ENCODE results near the gene SDCCAG8. TPM values are rescaled to one million over a fixed set of nuclear protein-coding genes. Genes with fewer than 3 reads are reported as not detected.

SDCCAG8 gene
- total RNA-seq, 1 donor from 2014 or later: 24.5 TPM

GRCh38 chr1:243388276-243388675, 132.4 kb downstream of the SDCCAG8 start:
- Histone ChIP-seq H3K79me2 (ENCODE audit: insufficient read depth, low read length) (no peaks in the 10 kb centered on the region), H3K36me3 (ENCODE audit: insufficient read depth, low read length) (no peaks in the 10 kb centered on the region), H3K27ac (ENCODE audit: low read depth, low read length) (no peak overlapping the region), H3K9me3 (ENCODE audit: insufficient read depth, low read depth, low read length) (no peaks in the 10 kb centered on the region), H3K27me3 (ENCODE audit: insufficient read depth, low read length) (no peaks in the 10 kb centered on the region), H3K4me2 (ENCODE audit: low read length) (no peak overlapping the region), H4K20me1 (ENCODE audit: insufficient read depth, low read length) (peaks cover 4% of the 10 kb centered on the region), H3K4me1 (ENCODE audit: insufficient read depth, low read length) (no peaks in the 10 kb centered on the region), H3K9ac (ENCODE audit: low read length) (no peak overlapping the region), H2AFZ (ENCODE audit: low read depth, low read length) (no peak overlapping the region), H3K4me3 (ENCODE audit: insufficient read depth, low read depth, low read length) (no peak overlapping the region)
- no peaks in the 10 kb centered on the region for H3K9me3 Mint-ChIP-seq (ENCODE audit: unreplicated experiment)
- H3K36me3 Mint-ChIP-seq (ENCODE audit: low read depth, unreplicated experiment): peaks cover 9% of the 10 kb centered on the region
- H3K4me1 Mint-ChIP-seq (ENCODE audit: low read depth, unreplicated experiment): no peaks in the 10 kb centered on the region
- no peak for FAIRE-seq
- no peaks in the 10 kb centered on the region for H3K27me3 Mint-ChIP-seq (ENCODE audit: low read depth, unreplicated experiment)
- no peak for DNase-seq (ENCODE audit: low read depth)
- TF ChIP-seq CTCF (IDR thresholded peaks at IDR 0.05; ENCODE audit: insufficient read depth, low read depth, low read length) (no peak), EZH2 (IDR thresholded peaks at IDR 0.05; ENCODE audit: insufficient read depth, low read length) (no peak)
- H3K4me3 Mint-ChIP-seq (ENCODE audit: unreplicated experiment): no peak overlapping the region
- H3K27ac Mint-ChIP-seq (ENCODE audit: unreplicated experiment): no peak overlapping the region

GRCh38 chr1:243390162-243390791, 134.4 kb downstream of the SDCCAG8 start:
- H4K20me1 ChIP-seq (ENCODE audit: insufficient read depth, low read length): no peaks in the 10 kb centered on the region
- Mint-ChIP-seq H3K36me3 (ENCODE audit: low read depth, unreplicated experiment) (peaks cover 7% of the 10 kb centered on the region), H3K4me1 (ENCODE audit: low read depth, unreplicated experiment) (no peaks in the 10 kb centered on the region), H3K27me3 (ENCODE audit: low read depth, unreplicated experiment) (no peaks in the 10 kb centered on the region), H3K27ac (ENCODE audit: unreplicated experiment) (no peak overlapping the region), H3K4me3 (ENCODE audit: unreplicated experiment) (no peak overlapping the region), H3K9me3 (ENCODE audit: unreplicated experiment) (no peaks in the 10 kb centered on the region)
- H3K4me1 ChIP-seq (ENCODE audit: insufficient read depth, low read length): no peaks in the 10 kb centered on the region
- H2AFZ ChIP-seq (ENCODE audit: low read depth, low read length): no peak overlapping the region
- H3K36me3 ChIP-seq (ENCODE audit: insufficient read depth, low read length): no peaks in the 10 kb centered on the region
- H3K4me2 ChIP-seq (ENCODE audit: low read length): no peak overlapping the region
- H3K27ac ChIP-seq (ENCODE audit: low read depth, low read length): no peak overlapping the region
- no peaks in the 10 kb centered on the region for H3K9me3 ChIP-seq (ENCODE audit: insufficient read depth, low read depth, low read length)
- no peaks in the 10 kb centered on the region for H3K79me2 ChIP-seq (ENCODE audit: insufficient read depth, low read length)
- FAIRE-seq (no peak), DNase-seq (ENCODE audit: low read depth) (no peak)
- no peaks in the 10 kb centered on the region for H3K27me3 ChIP-seq (ENCODE audit: insufficient read depth, low read length)
- H3K4me3 ChIP-seq (ENCODE audit: insufficient read depth, low read depth, low read length): no peak overlapping the region
- TF ChIP-seq CTCF (IDR thresholded peaks at IDR 0.05; ENCODE audit: insufficient read depth, low read depth, low read length): no peak
- TF ChIP-seq EZH2 (IDR thresholded peaks at IDR 0.05; ENCODE audit: insufficient read depth, low read length): no peak
- H3K9ac ChIP-seq (ENCODE audit: low read length): no peak overlapping the region

GRCh38 chr1:243391355-243391754, 135.5 kb downstream of the SDCCAG8 start:
- no peaks in the 10 kb centered on the region for H3K36me3 ChIP-seq (ENCODE audit: insufficient read depth, low read length)
- no peaks in the 10 kb centered on the region for H3K79me2 ChIP-seq (ENCODE audit: insufficient read depth, low read length)
- no peak for DNase-seq (ENCODE audit: low read depth)
- H2AFZ ChIP-seq (ENCODE audit: low read depth, low read length): no peak overlapping the region
- Mint-ChIP-seq H3K27ac (ENCODE audit: unreplicated experiment) (no peak overlapping the region), H3K27me3 (ENCODE audit: low read depth, unreplicated experiment) (no peaks in the 10 kb centered on the region), H3K4me3 (ENCODE audit: unreplicated experiment) (no peak overlapping the region), H3K36me3 (ENCODE audit: low read depth, unreplicated experiment) (peaks cover 7% of the 10 kb centered on the region), H3K4me1 (ENCODE audit: low read depth, unreplicated experiment) (no peaks in the 10 kb centered on the region), H3K9me3 (ENCODE audit: unreplicated experiment) (no peaks in the 10 kb centered on the region)
- TF ChIP-seq EZH2 (IDR thresholded peaks at IDR 0.05; ENCODE audit: insufficient read depth, low read length): no peak
- TF ChIP-seq CTCF (IDR thresholded peaks at IDR 0.05; ENCODE audit: insufficient read depth, low read depth, low read length): no peak
- no peak overlapping the region for H3K4me3 ChIP-seq (ENCODE audit: insufficient read depth, low read depth, low read length)
- H3K27ac ChIP-seq (ENCODE audit: low read depth, low read length): no peak overlapping the region
- no peaks in the 10 kb centered on the region for H3K4me1 ChIP-seq (ENCODE audit: insufficient read depth, low read length)
- no peak overlapping the region for H3K4me2 ChIP-seq (ENCODE audit: low read length)
- H4K20me1 ChIP-seq (ENCODE audit: insufficient read depth, low read length): no peaks in the 10 kb centered on the region
- H3K9ac ChIP-seq (ENCODE audit: low read length): no peak overlapping the region
- no peaks in the 10 kb centered on the region for H3K27me3 ChIP-seq (ENCODE audit: insufficient read depth, low read length)
- FAIRE-seq: no peak
- H3K9me3 ChIP-seq (ENCODE audit: insufficient read depth, low read depth, low read length): no peaks in the 10 kb centered on the region

Data from astrocyte (in vitro differentiated cells and primary cell).